GM04503 (cell line): ENCODE data around the gene TMCO6.
"Not testable (repeated sequence)": the region's sequence is repeated elsewhere in the genome, so short reads cannot be mapped to it uniquely, and the experiment has no call there.

Source experiments
- DNase-seq: peaks from one replicate; pipeline ENCODE4 v3.0.0-alpha.2; 2012; ENCODE audit warnings: low read depth

Gene TMCO6

GRCh38 chr5:140639148-140639981, at the start of gene TMCO6:
Gene TMCO6, plus strand, starts transcription at chr5:140639451. Its CDS starts 77 bp downstream, at chr5:140639528.
- peak; percentile 85 for DNase-seq

GRCh38 chr5:140590861-140591260, 48.4 kb upstream of the TMCO6 start:
- no peak for DNase-seq

- no peak for DNase-seq
These were observed 47.4 kb upstream of the TMCO6 start for GRCh38 chr5:140591747-140592372.

GRCh38 chr5:140593070-140593469, 46.2 kb upstream of the TMCO6 start:
- not testable (repeated sequence) for DNase-seq

- DNase-seq: no peak
These were observed 45.1 kb upstream of the TMCO6 start for GRCh38 chr5:140594169-140594568.

GRCh38 chr5:140595538-140596300, 43.5 kb upstream of the TMCO6 start:
- no peak for DNase-seq

- DNase-seq: no peak
These were observed 42.9 kb upstream of the TMCO6 start for GRCh38 chr5:140596321-140596741.

- DNase-seq: no peak
These were observed 40.4 kb upstream of the TMCO6 start for GRCh38 chr5:140598836-140599235.

- DNase-seq: no peak
These were observed 39.2 kb upstream of the TMCO6 start for GRCh38 chr5:140600096-140600495.

GRCh38 chr5:140602147-140602546, 37.1 kb upstream of the TMCO6 start:
- no peak for DNase-seq

GRCh38 chr5:140603446-140603698, 35.9 kb upstream of the TMCO6 start:
- not testable (repeated sequence) for DNase-seq

- DNase-seq: no peak
These were observed 35.5 kb upstream of the TMCO6 start for GRCh38 chr5:140603734-140604133.

- DNase-seq: no peak
These were observed 33.4 kb upstream of the TMCO6 start for GRCh38 chr5:140605879-140606278.

- no peak for DNase-seq
These were observed 32.2 kb upstream of the TMCO6 start for GRCh38 chr5:140607031-140607430.

- no peak for DNase-seq
These were observed 30.5 kb upstream of the TMCO6 start for GRCh38 chr5:140608722-140609121.

- DNase-seq: no peak
These were observed 30.1 kb upstream of the TMCO6 start for GRCh38 chr5:140609126-140609525.

GRCh38 chr5:140611020-140611521, 28.2 kb upstream of the TMCO6 start:
- DNase-seq: no peak

GRCh38 chr5:140622301-140622700, 16.9 kb upstream of the TMCO6 start:
- no peak for DNase-seq

- not testable (repeated sequence) for DNase-seq
These were observed 16.2 kb upstream of the TMCO6 start for GRCh38 chr5:140623061-140623460.

- not testable (repeated sequence) for DNase-seq
These were observed 14.4 kb upstream of the TMCO6 start for GRCh38 chr5:140624886-140625285.

- no peak for DNase-seq
These were observed 11.3 kb upstream of the TMCO6 start for GRCh38 chr5:140627972-140628371.

- DNase-seq: no peak
These were observed 10.5 kb upstream of the TMCO6 start for GRCh38 chr5:140628711-140629110.
